HG03571 (cell line): ENCODE results near the gene RBFOX2.
"Not testable (repeated sequence)": the region's sequence is repeated elsewhere in the genome, so short reads cannot be mapped to it uniquely, and the experiment has no call there.

ENCODE experiments used
- ATAC-seq: cut with Tn5 transposase; IDR thresholded peaks from one replicate; pipeline ENCODE4 v1.9.1; 2021; ENCODE audit not compliant: unreplicated experiment

The RBFOX2 gene

GRCh38 chr22:35719212-35719875 lies 309.3 kb downstream of the RBFOX2 start:
- ATAC-seq, result no peak

DNA sequence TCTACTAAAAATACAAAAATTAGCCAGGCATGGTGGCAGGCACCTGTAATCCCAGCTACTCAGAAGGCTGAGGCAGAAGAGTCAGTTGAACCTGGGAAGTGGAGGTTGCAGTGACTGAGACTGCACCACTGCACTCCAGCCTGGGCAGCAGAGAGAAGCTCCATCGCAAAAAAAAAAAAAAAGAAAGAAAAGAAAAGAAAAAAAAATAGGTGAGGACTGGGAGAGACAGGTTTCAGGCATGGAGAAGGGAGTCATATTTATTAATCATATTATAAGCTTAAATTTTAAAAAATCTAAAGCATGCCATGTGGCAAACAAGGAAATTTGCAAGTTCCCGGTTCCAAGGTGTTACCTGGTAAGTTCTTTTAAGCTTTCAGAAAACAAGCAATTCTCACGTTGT lies 311.1 kb downstream of the RBFOX2 start, which contains the start of gene APOL5:
TSS of gene APOL5 (plus strand) at position 301 of the 400 bp plus-strand sequence. CDS start at position 301, 0 bp downstream.
- no peak for ATAC-seq

DNA sequence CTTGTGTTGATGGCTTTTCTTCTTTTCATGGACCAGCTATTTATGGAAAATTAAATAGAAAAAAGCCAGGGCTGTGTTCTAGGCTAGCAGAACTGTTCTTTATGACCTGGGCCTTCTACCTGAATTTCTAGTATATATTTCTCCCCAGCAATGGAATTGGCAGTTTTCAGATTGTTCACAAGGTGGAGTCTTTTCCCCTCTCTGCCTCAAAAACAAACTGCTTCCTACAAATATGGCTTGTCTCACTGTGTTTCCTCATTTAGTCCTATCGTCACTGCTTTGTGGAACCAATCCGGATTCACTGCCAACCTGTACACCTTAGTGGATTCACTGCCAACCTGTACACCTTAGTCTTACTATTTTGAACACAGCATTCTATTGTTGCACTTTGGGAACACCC lies 316.0 kb downstream of the RBFOX2 start:
- no peak for ATAC-seq

DNA sequence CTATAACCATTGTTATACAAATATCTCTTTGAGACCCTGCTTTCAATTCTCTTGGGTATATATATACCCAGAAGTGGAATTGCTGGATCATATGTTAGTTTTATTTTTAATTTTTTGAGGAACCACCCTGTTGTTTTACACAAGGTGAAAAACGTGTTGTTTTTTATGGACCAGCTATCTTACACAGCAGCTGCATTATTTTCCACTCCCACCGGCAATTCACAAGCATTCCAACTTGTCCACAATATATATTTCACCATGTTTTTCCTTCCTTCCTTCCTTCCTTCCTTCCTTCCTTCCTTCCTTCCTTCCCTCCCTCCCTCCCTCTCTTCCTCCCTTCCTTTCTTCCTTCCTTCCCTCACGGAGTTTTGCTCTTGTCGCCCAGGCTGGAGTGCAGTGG lies 317.3 kb downstream of the RBFOX2 start:
- no peak for ATAC-seq

- ATAC-seq, result no peak
These were observed 319.7 kb downstream of the RBFOX2 start for GRCh38 chr22:35708917-35709316.

- ATAC-seq, result no peak
These were observed 320.2 kb downstream of the RBFOX2 start for GRCh38 chr22:35708453-35708852.

- ATAC-seq, result no peak
These were observed 323.5 kb downstream of the RBFOX2 start for GRCh38 chr22:35705141-35705540.

DNA sequence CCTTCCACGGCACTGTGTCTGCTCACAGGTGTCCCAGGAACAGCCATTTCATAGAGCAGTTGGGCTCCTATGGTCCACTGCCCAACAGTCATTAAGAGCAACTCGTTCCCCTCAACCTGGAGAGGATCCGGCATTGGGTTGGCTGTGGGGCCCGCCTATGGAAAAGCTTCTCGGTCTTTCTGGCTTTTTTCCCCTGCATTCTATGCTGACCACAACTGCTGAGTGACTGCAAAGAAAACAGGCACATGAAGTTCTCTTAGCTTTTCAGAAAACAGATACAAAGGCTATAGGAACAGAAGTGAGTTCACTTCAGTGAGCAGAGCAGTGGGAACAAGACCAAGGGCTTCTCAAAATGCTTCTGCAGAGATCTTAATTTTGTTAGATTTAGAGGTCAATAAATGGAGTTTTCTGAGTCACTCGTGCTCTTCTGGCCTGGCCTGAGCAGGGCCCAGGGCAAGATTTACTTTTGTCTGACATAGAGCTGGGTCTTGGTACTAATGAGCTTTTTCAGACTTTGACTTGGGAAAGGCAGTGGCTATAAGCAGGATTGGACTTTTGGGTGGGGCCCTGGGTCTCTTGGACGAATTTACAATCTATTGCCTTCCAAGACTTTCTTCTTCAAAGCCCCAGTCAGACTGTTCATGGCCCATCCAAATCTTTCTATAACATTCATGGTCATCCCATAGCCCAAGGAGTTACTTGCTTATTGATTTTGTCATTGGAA lies 324.6 kb downstream of the RBFOX2 start:
- ATAC-seq, result no peak

DNA sequence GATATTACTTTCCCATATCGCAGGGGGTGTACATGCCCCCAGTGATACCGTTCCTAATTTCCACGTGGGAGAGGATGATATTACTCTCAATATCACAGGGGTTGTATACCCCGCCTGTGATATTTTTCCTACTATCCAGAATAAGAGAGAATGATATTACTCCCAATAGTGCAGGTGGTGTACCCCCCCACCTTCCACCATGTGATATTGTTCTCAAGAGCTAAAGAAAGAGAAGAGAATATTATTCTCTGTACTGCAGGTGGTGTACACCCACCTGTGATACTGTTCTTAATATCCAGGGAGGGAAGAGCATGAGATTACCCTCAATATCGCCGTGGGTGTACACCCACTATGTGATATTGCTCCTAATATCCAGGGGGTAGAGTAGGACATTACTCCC lies 328.8 kb downstream of the RBFOX2 start:
- ATAC-seq, result not testable (repeated sequence)

- ATAC-seq, result no peak
These were observed 331.5 kb downstream of the RBFOX2 start for GRCh38 chr22:35697142-35697541.

- ATAC-seq, result no peak
These were observed 333.4 kb downstream of the RBFOX2 start for GRCh38 chr22:35695202-35695601.

- no peak for ATAC-seq
These were observed 338.6 kb downstream of the RBFOX2 start for GRCh38 chr22:35690001-35690400.

GRCh38 chr22:35688913-35689675 lies 339.5 kb downstream of the RBFOX2 start:
- no peak for ATAC-seq
